ENCODE results near the gene HINT2. TPM values are rescaled to one million over a fixed set of nuclear protein-coding genes. Genes with fewer than 3 reads are reported as not detected.
A peak's percentile ranks its signal among the peaks of the same experiment; 100 is the strongest.

HINT2 gene
- total RNA-seq, 1 experiment from 2014 or later, result 35.9 TPM

DNA sequence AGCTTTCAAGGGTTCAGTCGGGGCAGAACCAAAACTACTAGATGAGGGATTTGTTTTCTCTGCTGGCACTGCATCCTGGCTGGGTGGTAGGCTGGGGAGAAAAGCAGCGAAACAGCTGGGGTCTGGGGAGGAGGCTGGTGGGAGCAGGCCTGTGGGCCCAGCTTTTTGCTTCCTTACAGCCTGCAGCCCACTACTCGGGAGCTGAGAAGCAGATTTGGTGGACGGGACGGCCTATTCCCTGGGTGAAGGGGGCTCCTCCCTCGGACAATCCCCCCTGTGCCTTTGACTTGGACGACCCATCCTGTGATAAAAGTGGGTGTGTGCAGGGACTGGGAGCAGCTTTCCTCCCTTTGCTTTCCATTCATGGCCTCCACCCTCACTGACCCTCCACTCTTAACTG, 14.3 kb downstream of the HINT2 start:
- H3K23me2 ChIP-seq (ENCODE audit: insufficient read length, low read depth, low read length, poor library complexity, severe bottlenecking), result no peaks in the 10 kb centered on the region
- Mint-ChIP-seq H3K4me1 (peaks cover 0 to 3% of the 10 kb centered on the region in 2 experiments; a peak in 2 of 4 replicates), H3K36me3 (ENCODE audit: insufficient read depth in 1 of 3, low read depth in 3 of 3) (peaks cover 7 to 21% (median 14%) of the 10 kb centered on the region in 3 experiments; a peak in 6 of 7 replicates), H3K27ac (peak overlapping the region in 1 of 3 experiments; percentile 28; a peak in 2 of 7 replicates), H3K27me3 (ENCODE audit: low read depth) (no peaks in the 10 kb centered on the region), H3K4me3 (no peak overlapping the region; a peak in 1 of 5 replicates), H3K9me3 (no peaks in the 10 kb centered on the region)
- H3K9me3 ChIP-seq (ENCODE audit: control insufficient read depth, low read depth, low read length), result no peaks in the 10 kb centered on the region
- no peak overlapping the region for H3K56ac ChIP-seq (ENCODE audit: insufficient read length, low read depth, low read length)
- no peak overlapping the region for H2BK5ac ChIP-seq (ENCODE audit: insufficient read length, low read length)
- no peak overlapping the region for H3K9ac ChIP-seq (ENCODE audit: extremely low read depth, insufficient read length, low read length)
- no peak overlapping the region for H4K91ac ChIP-seq (ENCODE audit: insufficient read length, low read depth, low read length)
- H3K79me2 ChIP-seq (ENCODE audit: insufficient read depth, low read length), result no peaks in the 10 kb centered on the region
- no peak overlapping the region for H4K5ac ChIP-seq (ENCODE audit: insufficient read length, low read depth, low read length)
- no peaks in the 10 kb centered on the region for H4K20me1 ChIP-seq (ENCODE audit: control insufficient read depth, insufficient read depth, insufficient read length)
- TF ChIP-seq, protein P1, sequence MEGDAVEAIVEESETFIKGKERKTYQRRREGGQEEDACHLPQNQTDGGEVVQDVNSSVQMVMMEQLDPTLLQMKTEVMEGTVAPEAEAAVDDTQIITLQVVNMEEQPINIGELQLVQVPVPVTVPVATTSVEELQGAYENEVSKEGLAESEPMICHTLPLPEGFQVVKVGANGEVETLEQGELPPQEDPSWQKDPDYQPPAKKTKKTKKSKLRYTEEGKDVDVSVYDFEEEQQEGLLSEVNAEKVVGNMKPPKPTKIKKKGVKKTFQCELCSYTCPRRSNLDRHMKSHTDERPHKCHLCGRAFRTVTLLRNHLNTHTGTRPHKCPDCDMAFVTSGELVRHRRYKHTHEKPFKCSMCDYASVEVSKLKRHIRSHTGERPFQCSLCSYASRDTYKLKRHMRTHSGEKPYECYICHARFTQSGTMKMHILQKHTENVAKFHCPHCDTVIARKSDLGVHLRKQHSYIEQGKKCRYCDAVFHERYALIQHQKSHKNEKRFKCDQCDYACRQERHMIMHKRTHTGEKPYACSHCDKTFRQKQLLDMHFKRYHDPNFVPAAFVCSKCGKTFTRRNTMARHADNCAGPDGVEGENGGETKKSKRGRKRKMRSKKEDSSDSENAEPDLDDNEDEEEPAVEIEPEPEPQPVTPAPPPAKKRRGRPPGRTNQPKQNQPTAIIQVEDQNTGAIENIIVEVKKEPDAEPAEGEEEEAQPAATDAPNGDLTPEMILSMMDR (conservative IDR thresholded peaks at IDR 0.05), result no peak
- H3K27ac ChIP-seq (ENCODE audit: insufficient read length, low read depth, low read length), result no peak overlapping the region
- no CpG with 5 or more reads among the region's 7 CpGs for WGBS (ENCODE audit: extremely low coverage, insufficient read length, low lambda C conversion rate)
- no peak overlapping the region for H2BK12ac ChIP-seq (ENCODE audit: insufficient read length, low read depth, low read length)
- H2AFZ ChIP-seq (ENCODE audit: low read length), result no peak overlapping the region
- no peaks in the 10 kb centered on the region for H3K79me1 ChIP-seq (ENCODE audit: insufficient read depth, low read depth, low read length, poor library complexity, severe bottlenecking)
- no peak overlapping the region for H3K14ac ChIP-seq (ENCODE audit: insufficient read depth, low read length)
- H3K18ac ChIP-seq (ENCODE audit: insufficient read length, low read depth, low read length), result no peak overlapping the region
- no peak overlapping the region for H3T11ph ChIP-seq (ENCODE audit: low read length)
- no peak for DNase-seq
- no peaks in the 10 kb centered on the region for H3K27me3 ChIP-seq (ENCODE audit: insufficient read depth, low read length)
- no peaks in the 10 kb centered on the region for H3K4me1 ChIP-seq (ENCODE audit: insufficient read depth, low read length)
- H3K23ac ChIP-seq (ENCODE audit: insufficient read length, low read depth, low read length), result no peak overlapping the region
- H2BK120ac ChIP-seq (ENCODE audit: low read depth, low read length, poor library complexity, severe bottlenecking), result no peak overlapping the region
- no peak overlapping the region for H2BK20ac ChIP-seq (ENCODE audit: low read depth, low read length, poor library complexity, severe bottlenecking)
- no peak overlapping the region for H3K4ac ChIP-seq (ENCODE audit: low read depth, low read length)
- H3K4me2 ChIP-seq (ENCODE audit: insufficient read depth, insufficient read length, low read length), result no peak overlapping the region
- H4K8ac ChIP-seq (replicated peaks; ENCODE audit: insufficient read length, low read depth, low read length), result no peak overlapping the region
- H2BK15ac ChIP-seq (ENCODE audit: low read depth, low read length), result no peak overlapping the region
- H2AK5ac ChIP-seq (ENCODE audit: insufficient read length, low read length), result no peak overlapping the region

Data from H9 (cell line).